Keratinocyte (primary cell): ENCODE results near the gene CRTC1.

Experiments used
- CTCF ChIP-seq, 3 experiments: IDR thresholded peaks in 1 of 3; conservative IDR thresholded peaks in 1 of 3; optimal IDR thresholded peaks in 1 of 3; 2 replicates in 2 of 3; 3 replicates in 1 of 3; pipeline versions ENCODE3 to v1.5.1; 2011; ENCODE audit warnings: low read length in 3 of 3, mild to moderate bottlenecking in 3 of 3, moderate library complexity in 2 of 3, control low read depth in 1 of 3, inconsistent platforms in 1 of 3; ENCODE audit not compliant: insufficient read depth in 2 of 3; ENCODE audit errors: extremely low read depth in 1 of 3
- EZH2 ChIP-seq: IDR thresholded peaks from one replicate; pipeline ENCODE4 v1.6.1; 2012; ENCODE audit warnings: inconsistent platforms, mild to moderate bottlenecking, low read length, moderate library complexity

- TF ChIP-seq CTCF (optimal IDR thresholded peaks at IDR 0.05 in 1 of 3, IDR thresholded peaks at IDR 0.05 in 1 of 3, conservative IDR thresholded peaks at IDR 0.05 in 1 of 3; ENCODE audit: extremely low read depth in 1 of 3, insufficient read depth in 2 of 3, low read length in 3 of 3): no peak
- TF ChIP-seq EZH2: no peak
Measured at GRCh38 chr19:18659281-18660050, 24.0 kb upstream of the CRTC1 start.
